ENCODE data around the gene PROSER1.
"Not testable (repeated sequence)": the region's sequence is repeated elsewhere in the genome, so short reads cannot be mapped to it uniquely, and the experiment has no call there.

Gene PROSER1

DNA sequence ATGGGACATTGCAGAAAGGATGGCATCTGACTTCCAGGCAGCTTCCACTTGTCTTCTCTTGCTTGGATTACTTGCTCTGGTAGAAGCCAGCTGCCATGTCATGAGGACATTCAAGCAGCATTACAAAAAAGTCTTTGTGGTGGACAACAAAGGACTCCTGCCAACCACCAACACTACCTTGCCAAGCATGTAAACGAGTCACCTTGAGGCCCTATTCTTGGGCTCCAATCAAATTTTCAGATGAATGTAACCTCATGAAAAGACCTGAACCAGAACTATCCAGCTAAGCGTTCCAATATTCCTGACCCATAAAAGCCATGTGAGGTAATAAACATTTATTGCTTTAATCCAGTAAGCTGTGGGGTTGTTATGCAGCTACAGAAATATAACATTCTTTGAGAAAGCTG, 12.5 kb downstream of the PROSER1 start:
- DNase-seq (ENCODE audit: low read depth, low spot score) = peak; percentile 30

DNA sequence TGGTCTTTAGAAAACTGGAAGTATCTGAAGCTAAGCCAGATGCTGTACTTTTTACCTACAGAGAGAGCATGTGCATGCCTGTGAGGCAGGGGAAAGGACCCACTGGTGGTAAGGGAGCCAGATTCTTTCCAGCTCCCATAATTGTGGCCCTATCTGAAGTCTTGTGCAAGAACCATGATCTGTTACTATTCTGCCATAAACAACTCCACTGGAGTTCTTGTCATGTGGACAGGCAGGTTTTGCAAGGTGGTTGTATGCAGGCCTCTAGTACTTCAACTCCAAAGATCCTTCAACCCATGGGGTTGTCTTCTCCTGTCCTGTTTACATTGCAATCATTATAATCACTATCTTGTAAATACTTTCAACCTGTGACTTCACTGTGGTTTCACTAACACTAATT, 14.1 kb downstream of the PROSER1 start:
- DNase-seq (ENCODE audit: low read depth, low spot score) = peak; percentile 63

DNA sequence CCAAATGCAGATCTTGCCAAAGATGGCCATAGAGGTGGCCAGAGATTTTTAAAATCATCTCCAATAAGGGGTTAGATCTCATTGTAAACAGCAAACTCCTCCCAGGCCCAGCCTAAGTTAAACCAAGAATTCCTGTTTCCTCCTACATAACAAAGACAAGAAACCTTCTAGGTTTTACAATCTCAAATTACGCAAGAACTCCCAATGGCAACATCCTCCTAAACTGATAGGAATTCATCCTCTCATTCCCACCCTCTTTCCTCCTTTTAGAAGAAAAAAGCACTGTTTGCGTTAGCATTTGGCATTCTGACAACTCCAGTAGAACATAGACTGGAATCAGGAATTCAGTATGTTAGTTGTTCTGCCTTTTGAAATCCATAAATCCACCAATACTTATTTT, 14.6 kb downstream of the PROSER1 start:
- DNase-seq (ENCODE audit: low read depth, low spot score) = peak; percentile 53

DNA sequence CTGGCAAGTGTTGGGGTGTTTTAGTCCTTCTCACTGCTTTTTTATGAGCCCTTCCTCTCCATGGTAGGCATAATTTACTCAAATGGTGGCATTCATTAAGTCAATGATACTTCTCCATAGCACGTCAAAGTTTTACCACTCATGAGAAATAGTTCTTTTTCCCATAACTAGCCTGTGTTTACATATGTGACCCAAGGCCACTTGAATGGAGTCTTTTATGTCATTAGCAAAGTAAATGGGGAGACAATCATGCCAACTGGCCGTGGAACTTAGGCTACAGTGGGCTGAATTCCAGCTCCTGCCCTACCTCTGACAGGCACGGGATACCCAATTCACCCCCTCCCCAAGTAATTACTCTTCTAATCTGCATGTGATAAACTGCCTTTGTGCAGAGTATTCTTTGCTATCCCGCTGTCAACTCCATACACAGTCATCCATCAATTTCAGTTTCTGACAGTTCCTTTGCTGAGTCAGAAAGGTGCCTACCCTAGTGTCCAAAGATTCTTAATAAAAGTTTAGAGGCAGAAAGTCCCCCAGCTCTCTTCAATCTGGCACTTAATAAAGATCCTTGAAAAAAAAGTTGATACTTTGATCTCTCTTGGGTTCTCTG, 16.9 kb downstream of the PROSER1 start:
- no peak for DNase-seq (ENCODE audit: low read depth, low spot score)

DNA sequence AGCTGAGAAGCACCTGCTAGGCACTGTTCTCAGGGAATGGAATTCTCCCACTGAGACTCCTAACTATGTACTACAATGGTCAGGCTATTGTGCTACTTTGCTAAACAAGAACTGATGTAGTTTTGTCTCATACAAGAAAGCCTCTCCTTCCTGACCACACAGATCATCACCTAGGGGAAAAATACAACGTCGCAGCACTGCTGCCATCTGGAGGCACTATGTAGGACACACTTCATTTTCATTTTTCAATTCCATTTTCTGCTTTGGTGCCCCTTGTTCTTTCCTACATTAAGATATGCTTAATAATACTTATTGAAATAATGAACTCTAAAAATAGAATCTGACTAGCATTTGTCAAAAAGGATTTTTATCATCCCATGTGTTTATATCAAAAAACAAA, 21.1 kb downstream of the PROSER1 start:
- DNase-seq (ENCODE audit: low read depth, low spot score) = peak; percentile 21

DNA sequence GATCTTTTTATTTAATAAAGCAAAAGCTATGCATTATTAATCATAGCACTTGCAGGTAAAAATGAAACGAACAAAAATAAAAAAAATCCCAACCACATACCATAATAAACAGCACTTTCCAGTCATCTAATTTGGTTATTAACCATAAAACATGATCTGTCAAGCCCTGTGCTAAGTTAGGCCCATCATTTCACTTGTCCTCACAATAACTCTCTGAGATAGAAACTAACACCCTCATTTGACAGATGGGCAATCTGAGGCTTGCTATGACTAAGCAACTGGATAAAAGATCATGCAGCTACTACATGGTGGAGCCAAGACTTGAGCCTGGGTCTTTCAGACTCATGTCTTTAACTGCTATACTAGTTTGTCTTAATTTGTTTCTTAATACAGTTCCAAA, 21.8 kb downstream of the PROSER1 start:
- DNase-seq (ENCODE audit: low read depth, low spot score) = no peak

DNA sequence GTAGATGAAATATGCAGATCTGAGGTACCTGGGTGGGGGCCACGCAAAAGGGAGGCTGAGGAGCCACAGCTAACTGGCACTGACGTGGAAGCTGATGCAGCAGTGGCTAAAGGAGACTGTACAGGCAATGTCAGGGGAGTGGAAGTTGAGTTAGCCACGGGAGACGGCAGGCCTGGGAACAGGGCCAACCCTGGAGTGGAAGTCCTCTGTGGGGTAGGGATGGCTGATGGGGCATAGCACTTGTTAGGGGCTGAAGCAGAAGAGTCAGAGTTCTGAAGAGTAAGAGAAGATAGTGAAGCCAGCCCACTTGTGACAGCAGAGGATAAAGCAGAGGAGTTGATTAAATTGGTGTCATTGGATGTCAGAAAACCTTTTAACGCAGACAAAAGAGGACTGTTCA, 24.4 kb downstream of the PROSER1 start:
- DNase-seq (ENCODE audit: low read depth, low spot score) = no peak

DNA sequence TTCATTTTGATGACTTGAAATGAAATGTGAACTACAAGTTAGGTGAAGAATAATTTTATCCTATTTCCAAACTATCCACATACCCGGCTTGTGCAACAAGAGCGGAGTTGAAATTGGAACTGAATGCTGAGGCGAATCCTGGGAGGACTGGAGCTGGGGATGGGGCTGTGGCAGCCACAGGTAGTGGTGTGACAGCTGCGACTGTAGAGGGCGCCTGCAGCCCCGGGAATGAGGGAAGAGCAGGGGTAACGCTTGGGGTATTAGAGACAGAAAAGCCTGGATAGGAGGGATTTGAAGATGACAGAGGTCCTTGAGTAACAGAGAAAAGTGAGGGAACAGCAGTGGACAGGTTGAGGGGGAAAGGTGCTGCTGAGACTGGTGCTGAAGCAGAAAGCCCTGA, 25.3 kb downstream of the PROSER1 start:
- peak; percentile 63 for DNase-seq (ENCODE audit: low read depth, low spot score)

DNA sequence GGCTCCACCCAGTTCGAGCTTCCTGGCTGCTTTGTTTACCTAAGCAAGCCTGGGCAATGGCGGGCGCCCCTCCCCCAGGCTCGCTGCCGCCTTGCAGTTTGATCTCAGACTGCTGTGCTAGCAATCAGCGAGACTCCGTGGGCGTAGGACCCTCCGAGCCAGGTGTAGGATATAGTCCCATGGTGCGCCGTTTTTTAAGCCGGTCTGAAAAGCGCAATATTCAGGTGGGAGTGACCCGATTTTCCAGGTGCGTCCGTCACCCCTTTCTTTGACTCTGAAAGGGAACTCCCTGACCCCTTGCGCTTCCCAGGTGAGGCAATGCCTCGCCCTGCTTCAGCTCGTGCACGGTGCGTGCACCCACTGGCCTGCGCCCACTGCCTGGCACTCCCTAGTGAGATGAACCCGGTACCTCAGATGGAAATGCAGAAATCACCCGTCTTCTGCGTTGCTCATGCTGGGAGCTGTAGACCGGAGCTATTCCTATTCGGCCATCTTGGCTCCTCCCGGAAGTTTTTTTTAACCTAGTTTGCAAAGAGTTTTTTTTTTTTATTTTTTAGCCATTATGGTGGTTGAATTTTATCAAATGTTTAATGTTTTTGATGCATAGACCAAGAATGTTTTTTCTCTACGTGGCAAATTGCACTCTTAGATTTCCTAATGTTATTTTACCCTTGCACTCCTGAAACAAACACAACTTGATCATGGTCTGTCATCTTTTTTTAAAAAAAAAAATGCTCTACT, 31.3 kb downstream of the PROSER1 start:
- DNase-seq (ENCODE audit: low read depth, low spot score) = not testable (repeated sequence)

DNA sequence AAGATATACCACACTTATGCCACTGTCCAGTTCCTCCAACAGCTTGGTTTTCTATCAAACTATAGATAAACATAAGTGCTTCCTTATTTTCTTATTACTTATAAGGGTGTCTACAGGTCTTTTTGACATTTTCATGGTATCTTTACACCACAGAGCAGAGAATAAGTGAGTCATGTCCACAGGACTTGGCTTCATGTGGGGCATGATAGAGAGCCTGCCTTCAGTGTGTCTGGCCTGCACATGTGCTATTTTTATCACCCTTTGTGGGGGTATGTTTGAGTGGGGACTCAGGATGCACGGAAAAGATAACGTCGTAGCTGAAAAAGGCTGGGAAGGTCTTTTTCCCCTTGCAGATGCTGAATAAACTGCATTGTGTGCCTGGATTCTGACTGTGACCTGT, 39.1 kb downstream of the PROSER1 start:
- no peak for DNase-seq (ENCODE audit: low read depth, low spot score)

DNA sequence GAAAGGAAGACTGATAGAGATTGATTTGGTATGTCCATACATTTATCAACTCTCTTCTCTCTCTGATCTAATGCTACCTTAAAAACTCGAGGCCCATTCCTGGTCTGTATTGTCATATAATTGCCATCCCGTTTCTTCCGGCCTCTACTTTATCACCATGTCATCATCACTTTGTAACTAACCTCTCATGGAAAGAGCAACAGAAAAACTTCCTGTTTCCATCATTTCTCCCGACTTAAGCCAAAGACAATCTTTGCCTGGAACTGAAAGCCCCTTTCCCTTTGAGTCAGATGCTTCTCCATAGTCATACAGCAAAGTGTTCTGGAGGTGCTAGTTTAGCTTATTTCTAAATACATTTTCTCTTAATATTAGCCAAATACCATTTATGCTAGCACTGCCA, 44.5 kb downstream of the PROSER1 start:
- DNase-seq (ENCODE audit: low read depth, low spot score) = no peak

DNA sequence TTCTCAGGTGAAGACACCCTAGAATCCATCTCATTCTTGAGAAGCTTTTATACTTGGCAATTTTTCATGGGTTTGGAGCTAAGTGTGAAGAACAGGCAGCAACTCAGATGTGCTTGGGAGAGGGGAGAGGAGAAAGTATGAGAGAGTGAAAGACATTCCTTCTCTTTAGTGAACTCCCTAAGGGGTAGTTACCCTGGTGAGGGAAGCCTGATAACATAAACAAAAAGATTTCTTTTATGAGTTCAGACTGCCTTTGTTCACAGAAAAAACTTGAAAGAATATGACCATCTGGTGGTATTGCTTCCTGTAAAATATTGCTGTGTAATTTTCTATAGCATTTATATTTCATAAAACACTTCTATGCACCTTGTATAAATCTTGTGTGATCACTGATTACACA, 47.2 kb downstream of the PROSER1 start, which contains the start of gene STOML3:
TSS of gene STOML3 (minus strand) at position 139 of the 400 bp plus-strand sequence. CDS start at position 29, 110 bp downstream.
- DNase-seq (ENCODE audit: low read depth, low spot score) = no peak

DNA sequence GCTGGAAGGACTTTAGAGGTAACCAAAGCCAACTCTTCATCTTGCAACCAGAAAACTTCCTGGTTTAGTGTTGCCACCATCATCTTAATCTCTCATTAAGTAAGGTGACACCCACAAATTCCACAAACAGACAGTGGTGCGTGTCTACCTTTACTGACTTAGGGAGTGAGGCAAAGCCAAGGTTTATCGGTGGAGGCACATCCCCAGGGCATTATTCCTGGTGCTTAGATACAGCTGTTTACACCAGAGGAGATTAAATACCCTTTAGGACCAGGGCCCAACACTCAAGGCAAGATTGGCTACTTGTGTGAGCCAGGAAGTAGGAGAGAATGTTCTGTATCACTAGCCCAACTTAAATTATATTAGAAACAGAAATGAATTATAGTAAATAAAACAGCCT, 56.8 kb downstream of the PROSER1 start:
- peak; percentile 46 for DNase-seq (ENCODE audit: low read depth, low spot score)

DNA sequence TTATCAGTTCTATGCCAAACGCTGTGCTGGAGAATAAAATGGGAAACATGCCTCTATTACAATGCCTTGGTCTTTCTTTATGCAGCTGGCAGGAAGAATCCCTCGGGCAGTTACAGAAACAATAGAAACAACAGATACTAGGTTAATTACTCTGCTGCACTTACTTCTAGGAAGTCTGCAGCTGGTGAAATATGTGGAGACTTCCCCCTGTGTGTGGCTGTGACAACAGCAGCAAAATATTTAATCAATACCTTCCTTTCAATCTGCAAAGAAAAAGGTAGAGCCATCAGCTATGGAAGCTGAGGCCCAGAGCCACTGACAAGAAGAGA, 57.2 kb downstream of the PROSER1 start:
- no peak for DNase-seq (ENCODE audit: low read depth, low spot score)

DNA sequence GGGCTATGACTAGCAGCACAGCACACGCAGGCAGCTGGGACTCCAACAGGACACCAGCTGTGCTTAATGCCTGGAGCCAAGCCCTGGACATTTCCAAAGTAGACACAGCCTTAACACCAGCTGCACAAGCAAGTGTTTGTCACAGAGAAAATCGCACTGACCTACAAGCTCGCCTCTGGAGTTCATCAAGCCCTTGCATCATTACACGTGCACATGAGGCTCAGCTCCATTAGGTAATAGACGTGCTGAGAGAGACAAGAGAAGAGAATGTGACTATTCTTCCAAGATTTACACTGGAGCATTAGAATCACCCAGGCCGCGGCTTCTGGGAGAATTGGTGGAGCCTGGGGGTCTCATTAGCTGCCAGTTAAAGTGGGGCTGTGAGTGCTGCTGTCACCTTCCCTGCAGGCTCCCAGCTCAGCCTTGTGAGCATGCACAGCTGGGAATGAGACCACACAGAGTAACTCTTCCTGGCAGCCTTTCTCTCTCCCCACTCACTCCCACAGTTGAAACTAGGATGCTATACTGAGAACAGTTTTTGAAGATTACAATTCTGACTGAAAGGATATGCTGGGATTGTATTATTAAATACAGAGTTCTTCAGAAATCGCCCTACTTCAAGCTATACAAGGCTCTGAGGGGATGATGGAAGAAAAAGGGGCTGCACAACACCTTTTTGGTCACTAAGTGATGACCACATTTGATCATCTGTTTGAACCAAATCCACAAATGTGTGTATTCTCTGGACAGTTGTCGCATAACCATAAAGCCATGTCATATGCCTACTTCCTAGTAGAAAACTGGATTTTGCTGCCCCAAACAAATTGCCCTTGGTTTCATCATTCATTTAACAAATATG, 57.8 kb downstream of the PROSER1 start:
- peak; percentile 72 for DNase-seq (ENCODE audit: low read depth, low spot score)

DNA sequence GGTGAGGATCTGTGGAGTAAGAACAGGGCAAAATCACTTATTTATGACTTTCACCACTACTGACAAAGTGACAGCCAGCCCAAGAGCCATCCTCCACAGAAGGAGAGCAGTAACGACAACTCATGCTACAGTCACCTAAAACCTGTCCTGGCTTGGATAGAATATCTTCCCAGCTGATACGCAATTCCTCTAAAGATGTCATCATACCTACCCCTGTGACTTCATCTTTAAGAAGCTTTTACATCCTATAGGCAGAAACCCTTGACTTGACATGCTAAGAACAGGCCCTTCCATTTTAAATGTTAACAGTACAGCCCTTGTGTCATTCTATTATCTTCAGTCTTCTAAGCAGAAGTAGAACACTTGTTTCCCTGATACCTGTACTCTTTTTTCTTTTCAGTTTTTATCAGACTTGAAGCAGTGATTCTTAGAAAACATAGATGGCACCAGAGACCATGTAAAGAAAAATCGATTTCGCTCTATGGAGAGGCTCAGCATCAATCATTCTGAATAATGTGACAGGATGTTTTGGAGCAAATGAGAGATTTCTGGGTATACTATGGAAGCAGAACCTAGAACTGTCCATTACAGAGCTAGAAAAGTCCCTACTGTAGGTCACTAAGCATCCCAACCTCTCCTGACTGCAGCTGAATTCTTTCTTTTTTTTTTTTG, 67.4 kb downstream of the PROSER1 start:
- DNase-seq (ENCODE audit: low read depth, low spot score) = no peak

DNA sequence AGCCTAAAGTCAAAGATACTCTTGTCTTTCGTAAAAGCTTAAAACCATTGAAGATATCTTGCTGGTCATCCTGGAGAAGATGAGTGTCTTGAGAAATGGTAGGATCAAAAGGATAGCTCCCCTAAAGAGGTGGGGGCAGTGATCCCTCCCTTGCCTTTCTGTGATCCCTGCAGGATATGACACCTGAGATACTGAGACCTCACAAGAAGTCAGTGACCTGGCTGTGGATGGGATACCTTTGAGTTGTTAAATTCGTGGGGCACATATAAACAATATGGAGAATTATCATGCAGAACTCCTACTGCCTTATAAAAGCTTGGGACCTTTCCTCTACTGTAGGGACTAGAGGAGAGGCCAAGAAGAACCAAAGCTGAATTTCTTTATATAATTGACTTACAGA, 68.7 kb downstream of the PROSER1 start:
- DNase-seq (ENCODE audit: low read depth, low spot score) = no peak

DNA sequence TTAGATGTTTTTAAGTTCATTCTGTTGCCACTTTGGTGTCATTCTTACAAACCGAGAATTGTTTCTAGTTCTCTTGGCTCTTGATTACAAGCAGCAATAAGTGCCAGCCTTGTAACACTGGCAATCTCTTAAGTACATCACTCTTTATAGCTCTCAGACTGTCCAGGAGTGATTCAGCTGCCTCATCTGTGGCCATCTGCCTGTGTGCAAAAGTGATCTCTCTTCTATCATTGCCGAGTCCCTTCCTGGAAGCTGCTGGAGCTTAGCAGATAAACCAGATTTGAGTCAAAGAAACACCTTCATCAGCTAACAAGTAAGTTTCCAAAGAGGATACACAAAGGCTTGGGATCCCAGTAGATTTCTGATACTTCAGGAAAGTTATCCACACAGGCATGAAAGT, 70.4 kb downstream of the PROSER1 start:
- no peak for DNase-seq (ENCODE audit: low read depth, low spot score)

DNA sequence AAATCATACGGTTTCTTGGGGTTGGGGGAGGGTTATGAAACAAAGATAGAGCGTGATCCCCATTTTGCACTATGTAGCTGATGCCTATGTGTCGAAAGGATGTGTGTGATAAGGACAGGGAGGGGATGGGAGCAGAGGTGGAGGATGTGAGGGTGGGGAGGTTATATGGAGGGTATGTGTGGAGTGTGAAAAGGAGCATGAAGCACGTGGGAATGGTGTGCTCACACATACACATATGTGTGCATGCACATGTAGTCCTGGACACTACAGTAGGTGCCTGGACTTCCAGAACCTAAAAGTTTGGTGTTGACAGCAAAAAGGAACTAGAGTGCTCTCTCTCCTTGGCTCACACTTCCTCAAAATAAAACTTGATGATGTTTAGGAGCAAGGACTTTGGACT, 72.6 kb downstream of the PROSER1 start:
- no peak for DNase-seq (ENCODE audit: low read depth, low spot score)

DNA sequence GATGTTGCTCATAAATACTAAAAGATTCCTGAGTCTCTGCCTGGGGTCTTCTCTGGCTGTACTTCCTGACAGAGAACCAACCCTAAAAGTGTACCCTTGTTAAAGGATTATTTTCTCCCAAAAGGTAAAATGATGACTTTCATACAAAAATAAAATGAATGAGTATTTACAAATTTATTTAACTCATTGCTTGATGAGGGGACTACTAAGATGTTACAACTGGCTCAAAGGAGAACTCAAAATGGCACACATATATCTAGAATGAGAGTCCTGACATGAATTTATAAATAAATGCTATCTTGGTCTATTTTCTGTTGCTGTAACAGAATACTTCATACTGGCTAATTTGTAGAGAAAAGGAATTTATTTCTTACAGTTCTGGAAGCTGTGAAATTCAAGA, 77.7 kb downstream of the PROSER1 start:
- no peak for DNase-seq (ENCODE audit: low read depth, low spot score)
